NCI-H1417 treated with DMSO at 0.1 percent for 48 hours (cell line): Measurements from ENCODE around the gene NIPAL4.

Source experiments
- DNase-seq: peaks from one replicate; lab custom pipeline; 2025; lab: John Stamatoyannopoulos, UW

Gene NIPAL4

GRCh38 chr5:157486221-157486681 lies 26.2 kb downstream of the NIPAL4 start:
- no peak for DNase-seq

- no peak for DNase-seq
Measured at GRCh38 chr5:157486861-157487260, 26.8 kb downstream of the NIPAL4 start.

GRCh38 chr5:157487358-157487757 lies 27.3 kb downstream of the NIPAL4 start:
- DNase-seq: no peak

GRCh38 chr5:157491471-157491995 lies 31.5 kb downstream of the NIPAL4 start:
- DNase-seq: no peak

GRCh38 chr5:157492886-157493285 lies 32.9 kb downstream of the NIPAL4 start:
- no peak for DNase-seq

GRCh38 chr5:157494178-157494832 lies 34.3 kb downstream of the NIPAL4 start:
- DNase-seq: no peak

GRCh38 chr5:157496864-157497263 lies 36.9 kb downstream of the NIPAL4 start:
- DNase-seq: no peak

GRCh38 chr5:157497875-157498611 lies 38.0 kb downstream of the NIPAL4 start:
- DNase-seq: no peak

- no peak for DNase-seq
Measured at GRCh38 chr5:157502143-157502647, 42.2 kb downstream of the NIPAL4 start.

- DNase-seq: no peak
Measured at GRCh38 chr5:157504053-157504452, 44.0 kb downstream of the NIPAL4 start.

- DNase-seq: no peak
Measured at GRCh38 chr5:157505496-157505895, 45.5 kb downstream of the NIPAL4 start.

- no peak for DNase-seq
Measured at GRCh38 chr5:157506066-157506590, 46.1 kb downstream of the NIPAL4 start.

- DNase-seq: no peak
Measured at GRCh38 chr5:157506981-157507780, 47.2 kb downstream of the NIPAL4 start.

GRCh38 chr5:157509093-157509492 lies 49.1 kb downstream of the NIPAL4 start:
- DNase-seq: no peak

- DNase-seq: no peak
Measured at GRCh38 chr5:157509587-157509986, 49.6 kb downstream of the NIPAL4 start.

GRCh38 chr5:157510682-157511081 lies 50.7 kb downstream of the NIPAL4 start:
- DNase-seq: no peak

- no peak for DNase-seq
Measured at GRCh38 chr5:157511651-157512644, 51.9 kb downstream of the NIPAL4 start.

GRCh38 chr5:157513182-157513581 lies 53.2 kb downstream of the NIPAL4 start:
- no peak for DNase-seq

GRCh38 chr5:157514974-157515373 lies 55.0 kb downstream of the NIPAL4 start:
- DNase-seq: no peak

GRCh38 chr5:157516006-157516405 lies 56.0 kb downstream of the NIPAL4 start:
- DNase-seq: no peak
